Thyroid gland (tissue), 4 donors: ENCODE results near the gene ENOX1. TPM values are rescaled to one million over a fixed set of nuclear protein-coding genes. Genes with fewer than 3 reads are reported as not detected.

Experiments
- DNase-seq, 2 donors: peaks; one replicate each; pipeline ENCODE4 v3.0.0-alpha.2; 2019
- H3K27ac ChIP-seq, 3 donors: fragments of 200-600 bp; sonication (generic); 1 replicate in 2 of 3; 2 replicates in 1 of 3; pipeline ENCODE4 v1.5.1; 2016 to 2019; ENCODE audit warnings: mild to moderate bottlenecking in 1 of 3, moderate library complexity in 1 of 3
- H3K27me3 ChIP-seq: fragments of 200-600 bp; sonication (generic); one replicate; pipeline ENCODE4 v1.5.1; 2019
- H3K36me3 ChIP-seq, 2 donors: fragments of 200-600 bp; sonication (generic); one replicate each; pipeline ENCODE4 v1.5.1; 2016 to 2019
- H3K4me1 ChIP-seq, 2 donors: fragments of 200-600 bp; sonication (generic); one replicate each; pipeline ENCODE4 v1.5.1; 2017 to 2019
- H3K4me3 ChIP-seq, 3 donors: fragments of 200-600 bp; sonication (generic); replicated peaks in 1 of 3; 1 replicate in 2 of 3; 2 replicates in 1 of 3; pipeline ENCODE4 v1.5.1; 2016; ENCODE audit warnings: mild to moderate bottlenecking in 1 of 3
- H3K9me3 ChIP-seq: fragments of 200-600 bp; sonication (generic); one replicate; pipeline ENCODE4 v1.5.1; 2017
- CTCF ChIP-seq, 6 experiments: fragments of 200-600 bp in 3 of 6; fragments of 450-650 bp in 3 of 6; sonication (generic) in 3 of 6; IDR thresholded peaks; one replicate each; pipeline ENCODE4 v1.5.1; 2016 to 2019; ENCODE audit warnings: antibody characterized with exemption in 6 of 6, mild to moderate bottlenecking in 2 of 6, inconsistent platforms in 1 of 6, moderate library complexity in 1 of 6
- POLR2A ChIP-seq, 2 donors: fragments of 450-650 bp; IDR thresholded peaks; one replicate each; pipeline ENCODE4 v1.6.1; 2017; ENCODE audit warnings: antibody characterized with exemption in 2 of 2, mild to moderate bottlenecking in 2 of 2, moderate library complexity in 1 of 2
- WGBS, 2 donors: methylation state at CpG; one replicate each; pipeline ENCODE4 v1.1.5; 2017; 5-methylcytosine and 5-hydroxymethylcytosine counted together
- intact Hi-C: fragments of 100-400 bp; cut with DNase I; formaldehyde crosslinking; loops from one replicate; pipeline ENCODE4 v1.15.1; 2023
- total RNA-seq, 4 donors: library from RNA; depleted of rRNA; stranded (reverse); fragments of >200 nt; gene quantifications; one replicate each; pipeline ENCODE4 v1.2.3, GENCODE V29; 2016

ENOX1 gene
- total RNA-seq, 4 donors from 2014 or later = 0.13 to 1.8 (median 0.31) TPM

- Histone ChIP-seq H3K9me3 (no peaks in the 10 kb centered on the region), H3K36me3 (no peaks in the 10 kb centered on the region), H3K27me3 (no peaks in the 10 kb centered on the region), H3K4me1 (no peaks in the 10 kb centered on the region), H3K27ac (no peak overlapping the region), H3K4me3 (no peak overlapping the region)
- WGBS, 2 donors = 83 to 88% methylated on average over 4 of the region's 4 CpGs
- intact Hi-C loops = no loop called here
- DNase-seq = no peak
- TF ChIP-seq CTCF (IDR thresholded peaks at IDR 0.05) (no peak), POLR2A (IDR thresholded peaks at IDR 0.05) (no peak)
Measured at GRCh38 chr13:43444081-43444480, 342.7 kb downstream of the ENOX1 start.

GRCh38 chr13:43441899-43442499 is 344.8 kb downstream of the ENOX1 start:
- Histone ChIP-seq H3K9me3 (no peaks in the 10 kb centered on the region), H3K4me1 (no peaks in the 10 kb centered on the region), H3K27me3 (no peaks in the 10 kb centered on the region), H3K36me3 (no peaks in the 10 kb centered on the region), H3K27ac (no peak overlapping the region), H3K4me3 (no peak overlapping the region)
- 90 to 92% methylated on average over 8 of the region's 8 CpGs for WGBS, 2 donors
- intact Hi-C loops = no loop called here
- no peak for DNase-seq
- no peak for TF ChIP-seq POLR2A (IDR thresholded peaks at IDR 0.05)
- no peak for TF ChIP-seq CTCF (IDR thresholded peaks at IDR 0.05)

- no peak overlapping the region for H3K4me3 ChIP-seq
Measured at GRCh38 chr13:43441464-43441863, 345.3 kb downstream of the ENOX1 start.

DNA sequence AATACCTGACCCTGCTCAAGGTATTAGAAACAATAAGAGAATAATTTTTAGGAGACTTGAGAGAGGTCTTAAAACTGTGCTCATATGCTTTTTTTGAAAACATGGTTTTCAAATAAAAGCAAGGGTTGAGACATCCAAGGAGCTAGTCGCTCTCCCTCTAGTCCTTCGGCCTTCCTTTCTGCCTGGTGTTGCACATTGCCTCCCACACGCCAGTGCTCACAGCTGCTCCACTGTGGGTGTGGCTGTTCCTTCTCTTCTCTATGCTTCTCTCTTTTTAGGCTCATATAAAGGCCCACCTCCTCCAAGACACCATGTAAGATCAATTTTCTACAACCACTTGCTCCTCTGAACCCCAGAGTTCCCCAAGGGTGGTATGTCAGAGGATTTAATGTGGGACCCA is 352.6 kb downstream of the ENOX1 start:
- H3K4me1 ChIP-seq = no peaks in the 10 kb centered on the region

More at GRCh38 chr13:43441464-43441863, 345.3 kb downstream of the ENOX1 start:
- no peaks in the 10 kb centered on the region for H3K9me3 ChIP-seq
- no peaks in the 10 kb centered on the region for H3K4me1 ChIP-seq
- DNase-seq = no peak
- no peak for TF ChIP-seq POLR2A (IDR thresholded peaks at IDR 0.05)
- TF ChIP-seq CTCF (IDR thresholded peaks at IDR 0.05) = no peak
- WGBS, 2 donors = 68 to 87% methylated on average over 6 of the region's 6 CpGs
- intact Hi-C loops = no loop called here
- no peaks in the 10 kb centered on the region for H3K27me3 ChIP-seq
- no peak overlapping the region for H3K27ac ChIP-seq
- H3K36me3 ChIP-seq = no peaks in the 10 kb centered on the region

More for the DNA sequence above, 352.6 kb downstream of the ENOX1 start:
- H3K36me3 ChIP-seq = no peaks in the 10 kb centered on the region
- intact Hi-C loops = no loop called here
- DNase-seq = no peak
- no peaks in the 10 kb centered on the region for H3K9me3 ChIP-seq
- no peak overlapping the region for H3K4me3 ChIP-seq
- WGBS, 2 donors = 94 to 97% methylated on average over 3 of the region's 3 CpGs
- H3K27ac ChIP-seq = no peak overlapping the region
- TF ChIP-seq CTCF (IDR thresholded peaks at IDR 0.05) (no peak), POLR2A (IDR thresholded peaks at IDR 0.05) (no peak)
- H3K27me3 ChIP-seq = no peaks in the 10 kb centered on the region
